ENCODE data around the gene NECTIN4. TPM values are rescaled to one million over a fixed set of nuclear protein-coding genes. Genes with fewer than 3 reads are reported as not detected.
"Not testable (repeated sequence)": the region's sequence is repeated elsewhere in the genome, so short reads cannot be mapped to it uniquely, and the experiment has no call there.

The NECTIN4 gene
- polyA plus RNA-seq, 5 donors: 7.3 to 11.9 (median 9.1) TPM

DNA sequence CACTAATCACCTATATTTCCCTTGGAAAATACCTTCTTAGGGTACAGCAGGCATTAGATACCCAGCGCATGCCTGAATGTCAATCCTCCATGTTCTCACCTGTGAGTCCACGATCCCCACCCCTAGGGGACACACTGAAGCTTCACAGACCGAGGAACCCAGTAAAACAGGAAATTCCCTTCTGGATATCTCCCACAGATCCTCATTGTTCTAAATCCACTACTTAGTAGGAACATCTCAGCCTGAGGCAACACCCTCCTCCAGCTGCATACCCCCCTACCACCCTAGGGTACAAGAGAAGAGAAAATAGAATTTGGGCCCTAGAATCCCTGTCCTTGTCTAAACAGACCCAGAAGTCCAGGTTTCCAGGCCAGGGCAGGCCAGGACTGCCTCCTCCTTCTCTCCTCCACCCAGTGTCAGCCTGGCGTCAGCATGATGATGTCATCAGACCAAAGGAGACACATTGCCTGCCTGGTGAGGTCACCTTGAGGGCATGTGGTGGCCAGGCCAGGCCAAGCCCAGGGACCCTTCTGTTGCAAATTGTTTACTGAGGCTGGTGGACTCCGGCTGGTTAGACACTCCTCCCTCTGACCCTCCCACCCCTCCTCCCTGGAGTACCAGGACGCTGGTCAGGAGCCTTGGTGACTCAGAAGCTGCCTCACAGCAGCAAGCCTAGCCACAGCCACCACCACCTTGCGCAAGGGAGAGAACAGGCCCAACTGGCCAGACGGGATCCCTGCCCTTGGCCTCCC, 6.2 kb downstream of the NECTIN4 start:
- peak; percentile 59 to 65 for DNase-seq

DNA sequence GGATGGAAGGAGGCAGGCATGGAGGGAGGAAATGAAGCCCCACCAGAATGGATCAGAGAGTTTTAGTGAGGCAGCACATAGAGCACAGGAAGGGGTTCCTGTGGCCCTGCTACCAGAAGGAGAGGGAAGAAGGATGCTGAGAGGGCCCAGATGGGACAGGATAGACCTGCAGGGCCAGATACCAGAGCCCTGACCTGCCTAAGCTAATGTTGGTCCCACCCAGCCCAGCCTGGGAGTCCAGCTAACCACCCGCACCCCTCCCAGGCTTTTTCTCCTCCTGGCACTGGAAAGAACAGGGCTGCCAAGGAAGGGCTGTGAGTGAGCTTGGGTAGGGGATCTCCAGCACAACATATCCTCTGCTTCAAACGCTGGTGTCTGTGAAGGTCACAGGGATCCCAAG, 6.9 kb downstream of the NECTIN4 start:
- no peak for DNase-seq

DNA sequence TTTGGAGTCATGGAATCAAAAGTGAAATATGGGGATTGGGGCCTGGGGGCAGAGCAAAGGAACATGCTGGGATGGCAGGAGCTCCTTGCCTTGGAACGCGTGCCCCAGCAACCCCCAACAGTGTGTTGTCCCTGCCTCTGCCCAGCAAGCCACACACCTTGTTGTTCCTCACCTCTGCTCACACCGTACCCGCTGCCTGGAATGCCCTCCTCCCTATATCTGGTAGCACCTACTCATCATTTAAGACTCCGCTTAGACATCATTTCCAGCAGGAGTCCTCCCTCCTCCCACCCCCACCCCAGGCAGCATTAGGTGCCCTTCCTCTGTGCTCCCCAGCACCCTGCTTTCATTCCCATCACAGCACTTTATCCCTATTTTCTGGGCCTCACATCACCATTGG, 7.8 kb downstream of the NECTIN4 start:
- no peak for DNase-seq

DNA sequence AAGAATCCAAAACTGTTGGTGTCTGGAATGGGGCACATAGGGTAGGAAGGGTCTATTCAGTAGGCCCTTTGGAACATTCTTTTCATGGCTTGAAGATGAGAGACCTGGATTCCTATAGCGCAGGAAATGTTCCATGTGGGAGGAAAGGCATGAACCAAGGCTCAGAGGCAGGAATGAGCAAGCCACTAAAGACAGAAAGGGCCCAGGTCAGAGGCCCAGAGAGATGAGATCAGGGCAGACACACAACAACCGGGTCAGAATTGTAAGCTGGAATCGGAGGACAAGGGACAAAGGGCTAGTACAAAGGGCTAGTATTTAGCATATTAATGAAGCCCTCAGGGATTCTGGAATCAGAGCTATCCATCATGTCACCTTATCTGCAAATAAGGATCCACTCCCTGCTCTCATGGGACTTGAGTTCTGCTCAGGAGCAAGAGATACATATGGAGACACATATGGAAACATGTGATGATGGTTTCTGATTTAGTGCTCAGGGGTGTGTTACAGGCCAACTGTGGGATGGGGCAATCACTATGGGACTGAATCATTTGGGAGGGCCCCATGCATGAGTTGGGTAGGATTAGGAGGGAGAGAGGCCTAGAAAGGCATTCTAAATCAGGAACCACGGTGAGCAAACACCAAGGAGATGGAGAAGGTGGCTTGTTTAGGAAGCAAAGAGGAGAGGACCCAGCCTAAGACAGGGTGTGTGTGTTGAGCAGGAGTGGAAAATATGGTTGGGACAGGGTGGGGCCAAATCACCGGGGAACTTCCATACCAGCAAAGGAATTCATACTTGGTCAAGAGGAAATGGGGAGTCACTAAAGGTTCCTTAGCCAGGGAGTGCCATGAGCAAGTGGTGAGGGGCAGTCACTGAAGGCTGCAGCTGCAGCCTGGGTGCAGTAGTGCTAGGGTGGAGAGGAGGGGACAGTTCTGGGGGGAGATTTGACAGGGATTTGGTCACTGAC, 8.6 kb downstream of the NECTIN4 start:
- DNase-seq: no peak

DNA sequence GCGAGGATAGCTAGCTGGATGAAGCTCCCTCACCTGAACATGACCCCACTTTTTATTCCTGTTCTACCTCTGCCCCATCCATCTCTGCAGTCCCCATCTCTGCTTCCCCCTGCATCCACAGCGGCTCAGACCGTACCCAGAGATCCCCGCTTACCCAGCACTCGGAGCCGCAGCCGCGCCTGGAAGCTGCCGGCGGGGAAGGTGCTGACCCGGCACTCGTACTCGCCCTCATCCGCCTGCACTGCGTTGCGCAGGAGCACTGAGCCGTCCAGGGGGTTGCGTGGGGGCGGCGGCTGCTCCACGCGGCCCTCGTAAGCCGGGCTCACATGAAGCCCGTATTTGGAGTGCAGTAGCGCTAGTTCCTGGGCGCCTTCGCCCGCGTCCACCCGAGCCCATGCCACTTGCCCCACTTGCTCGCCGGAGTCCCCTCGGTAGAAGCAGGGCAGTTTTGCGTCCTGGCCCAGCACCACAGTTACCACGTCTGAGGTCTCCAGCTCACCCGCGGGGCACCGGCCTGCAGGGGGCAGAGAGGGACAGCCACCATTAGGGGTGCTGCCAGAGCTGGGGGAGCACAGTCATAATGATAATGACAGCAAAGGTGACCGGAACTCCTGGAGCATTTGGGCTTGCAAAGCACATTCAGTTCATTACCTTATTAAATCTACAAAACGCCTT, 9.8 kb downstream of the NECTIN4 start:
- no peak for DNase-seq

DNA sequence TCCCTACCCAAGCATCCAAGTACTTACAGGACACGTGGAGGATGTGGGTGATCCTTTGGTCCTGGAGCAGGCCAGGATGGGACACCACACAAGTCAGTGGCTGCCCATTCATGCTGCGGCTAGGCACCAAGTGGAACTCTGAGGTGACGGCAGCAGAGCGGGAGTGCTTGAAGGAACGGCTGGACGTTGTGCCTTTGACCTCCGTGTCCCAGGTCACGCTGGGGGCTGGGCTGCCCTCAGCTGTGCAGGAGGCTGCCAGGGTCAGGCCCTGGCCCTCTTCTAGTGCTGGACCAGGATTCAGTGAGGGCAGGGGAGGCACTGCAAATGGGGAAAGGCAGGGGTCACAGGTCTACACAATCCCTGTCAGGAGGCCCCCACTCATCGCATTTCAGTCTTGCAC, 11.9 kb downstream of the NECTIN4 start:
- no peak for DNase-seq

DNA sequence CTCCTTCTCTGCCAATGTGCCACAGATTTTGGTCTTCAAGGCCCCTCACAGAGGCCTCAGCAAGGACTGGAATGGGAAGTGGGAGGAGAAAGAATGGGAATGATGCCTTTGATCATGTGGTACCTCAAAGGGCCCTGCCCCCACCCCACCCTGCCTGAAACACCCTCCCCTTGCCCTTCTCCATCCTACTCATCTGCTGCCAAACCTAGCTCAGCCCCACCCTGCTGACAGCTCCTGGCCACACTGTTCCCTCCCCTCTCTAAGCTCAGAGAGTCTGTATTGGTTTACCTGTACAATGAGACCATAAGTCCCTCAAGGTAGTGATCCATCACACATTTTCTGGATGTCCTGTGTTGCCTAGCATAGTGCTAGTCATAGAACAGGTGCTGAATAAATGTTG, 12.9 kb downstream of the NECTIN4 start:
- DNase-seq: no peak

DNA sequence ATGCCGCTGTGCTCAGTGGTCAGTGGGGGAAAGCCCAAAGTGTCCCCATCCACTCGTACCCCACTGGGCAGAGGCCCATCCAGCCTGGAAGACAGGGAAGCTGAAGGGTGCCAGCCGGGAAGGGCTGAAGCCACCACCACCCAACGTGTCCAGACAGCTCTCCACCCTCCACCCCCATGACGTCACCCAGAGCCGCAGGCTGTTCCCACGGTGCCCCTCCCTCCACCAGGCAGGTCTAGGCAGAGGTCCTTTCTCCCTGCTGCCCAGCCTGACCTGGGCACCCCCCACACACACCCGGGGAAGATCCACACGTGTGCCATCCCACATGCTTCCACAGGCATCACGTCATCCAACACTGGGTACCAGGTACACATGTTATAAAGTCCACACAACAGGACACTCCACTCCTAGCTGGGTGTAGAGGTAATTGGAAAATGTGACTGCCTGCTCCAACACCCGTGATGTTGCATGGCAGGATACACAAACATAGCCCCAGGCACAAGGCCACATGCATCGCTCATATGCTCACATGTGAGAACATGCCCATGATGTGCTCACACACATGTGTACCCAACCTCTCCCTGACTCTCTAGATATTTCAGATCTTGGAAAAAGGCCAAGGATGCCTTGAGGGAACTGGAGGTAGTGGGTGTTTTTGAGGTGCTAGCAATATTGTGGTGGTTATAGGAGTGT, 14.5 kb downstream of the NECTIN4 start:
- DNase-seq: no peak

DNA sequence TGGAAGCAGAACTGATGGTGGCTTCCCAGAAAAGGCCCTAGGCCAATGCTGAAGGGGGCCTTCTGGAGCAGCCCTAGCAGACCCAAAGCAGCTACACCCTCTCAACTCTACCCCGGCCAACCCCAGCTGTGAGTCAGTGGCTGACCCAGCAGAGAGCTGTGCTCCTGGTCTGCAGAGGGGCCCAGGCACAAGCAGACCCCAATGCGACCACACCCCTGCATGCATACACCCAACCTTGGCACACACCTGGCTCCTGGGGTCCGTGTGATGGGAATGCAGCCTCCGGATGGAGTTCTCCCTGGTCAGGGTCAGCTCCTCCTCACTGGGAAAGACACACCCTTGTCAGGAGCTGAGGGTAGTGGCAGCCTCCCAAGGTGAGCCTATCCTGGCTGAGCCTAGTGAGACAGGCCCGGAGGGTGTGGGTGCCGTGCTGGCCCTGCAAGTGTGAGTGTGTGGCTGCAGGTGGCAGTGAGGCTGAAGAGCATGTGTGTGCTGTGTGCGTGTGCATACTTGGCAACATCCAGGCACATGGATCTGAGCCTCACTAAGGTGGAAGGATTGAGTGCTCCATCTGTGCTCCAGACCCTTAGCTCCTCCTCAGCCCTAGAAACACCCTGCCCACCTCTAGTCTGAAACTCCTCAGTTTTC, 15.8 kb downstream of the NECTIN4 start:
- DNase-seq: no peak

DNA sequence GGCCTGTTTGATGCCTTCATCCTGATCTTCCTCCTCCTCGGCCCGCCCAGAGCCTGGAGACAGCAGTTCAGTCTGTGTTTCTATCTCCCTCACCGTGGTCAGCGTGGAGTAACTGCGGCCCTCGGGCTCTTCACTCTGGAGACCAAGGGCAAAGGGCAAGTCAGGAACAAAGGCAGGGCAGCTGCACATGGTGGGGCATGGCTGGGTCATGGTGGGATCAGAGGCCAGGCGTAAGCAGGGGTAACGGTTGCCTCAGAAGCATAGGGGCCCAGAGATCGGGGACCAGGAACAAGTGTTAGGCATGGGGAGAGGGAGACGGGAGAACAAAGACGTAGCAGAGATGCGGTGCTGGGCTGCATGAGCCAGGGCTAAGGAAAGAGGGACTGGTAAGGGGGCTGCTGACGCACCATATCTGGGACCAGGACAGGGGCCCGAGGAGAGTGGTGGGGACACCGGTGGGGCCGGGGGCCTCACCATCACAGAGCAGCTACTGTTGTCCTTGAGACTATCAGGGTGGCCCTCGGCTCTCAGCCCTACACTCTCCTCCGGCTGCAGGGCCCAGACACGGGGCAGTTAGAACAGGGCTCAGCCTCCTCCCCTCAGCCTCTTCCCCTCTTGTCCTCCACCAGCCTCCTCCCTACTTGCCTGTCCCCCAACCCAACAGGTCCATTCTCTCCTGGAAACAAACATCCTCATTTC, 16.5 kb downstream of the NECTIN4 start:
- no peak for DNase-seq

DNA sequence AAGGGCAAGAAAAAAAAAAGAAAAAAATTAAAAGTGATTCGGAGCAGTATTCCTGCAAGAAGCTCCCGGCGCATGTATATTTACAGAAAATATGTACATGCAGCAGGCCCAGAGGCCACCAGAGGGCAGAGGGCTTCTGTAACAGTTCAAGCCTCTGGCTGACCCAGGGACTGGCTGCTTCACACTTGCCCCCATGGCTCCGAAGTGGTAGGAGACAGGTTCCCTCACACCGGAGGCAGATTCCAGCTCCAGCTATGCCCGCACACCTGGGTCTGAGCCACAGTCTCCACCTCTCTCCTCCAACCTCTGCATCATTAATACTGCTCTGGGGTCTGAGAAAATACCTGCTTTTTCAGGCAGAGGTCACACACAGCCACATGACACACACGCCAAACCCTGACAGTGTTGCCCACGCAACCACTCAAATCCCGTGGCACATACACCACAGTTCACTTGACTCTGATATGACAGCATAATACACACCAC, 17.4 kb downstream of the NECTIN4 start:
- DNase-seq: no peak

DNA sequence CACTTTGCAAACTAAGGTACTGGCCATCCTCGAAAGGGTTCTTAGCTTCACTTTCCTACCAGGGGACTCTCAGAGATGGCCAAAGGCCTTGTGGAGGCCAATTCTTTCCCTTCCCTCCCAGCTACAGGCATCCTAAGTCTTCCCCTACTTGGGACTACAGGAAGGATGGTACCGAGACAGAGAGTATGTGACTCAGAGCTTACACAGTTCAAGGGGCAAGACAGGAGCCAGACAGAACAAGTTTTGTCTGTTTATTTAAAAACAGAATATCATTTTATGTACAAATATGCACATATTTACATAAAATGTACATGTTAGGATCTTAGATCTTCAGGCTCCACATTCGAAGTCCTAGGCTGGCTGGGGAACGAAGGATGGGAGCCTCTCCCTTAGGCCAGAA, 18.6 kb downstream of the NECTIN4 start:
- no peak for DNase-seq

DNA sequence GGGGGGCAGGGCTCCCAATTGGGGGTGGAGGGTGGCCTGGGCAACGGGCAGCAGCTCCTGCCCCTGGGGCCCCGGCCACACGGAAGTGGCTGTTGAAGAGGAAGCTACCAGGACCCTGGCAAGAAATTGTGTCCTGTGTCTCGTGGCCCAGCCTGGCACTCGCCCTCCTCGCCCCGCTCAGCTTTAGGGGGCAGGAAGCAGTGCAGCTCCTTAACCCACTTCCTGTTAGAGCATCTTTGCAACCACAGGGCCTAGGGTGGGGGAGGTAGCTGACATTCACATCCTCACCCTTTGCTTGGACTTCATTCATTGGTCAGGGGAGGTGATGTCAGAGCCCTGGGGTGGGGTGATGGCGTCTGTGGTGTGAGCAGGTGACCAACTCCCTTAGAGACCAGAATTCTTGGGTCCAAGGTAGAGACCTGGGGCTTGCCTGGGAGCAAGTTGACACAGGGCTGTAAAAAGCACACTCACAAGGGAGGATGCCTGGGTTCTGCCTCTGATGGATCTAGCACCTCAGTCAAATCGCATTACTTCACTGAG, 19.6 kb downstream of the NECTIN4 start, which contains the start of gene ARHGAP30:
Gene ARHGAP30, minus strand, starts transcription at position 161 of the 540 bp plus-strand sequence. CDS start 267 bp downstream, outside the sequence.
- no peak for DNase-seq

DNA sequence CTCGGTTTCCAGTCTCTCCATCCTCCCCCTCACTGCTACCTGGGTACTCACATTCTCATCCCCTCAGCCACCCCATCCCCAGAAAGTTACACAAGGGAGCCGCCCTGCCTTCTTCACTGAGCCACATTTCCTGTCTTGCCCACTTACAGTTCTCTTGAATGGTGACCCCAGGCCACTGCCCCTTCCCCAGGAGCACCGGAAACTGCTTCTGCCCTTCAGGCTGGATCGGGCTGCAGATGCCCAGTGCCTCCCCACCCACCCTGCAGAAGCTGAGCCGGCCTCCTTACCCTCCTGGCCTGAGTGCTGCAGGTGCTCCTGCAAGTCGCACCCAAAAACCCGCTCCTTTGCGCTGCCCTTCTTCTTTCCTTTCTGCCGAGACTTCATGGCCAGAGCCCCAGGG, 20.1 kb downstream of the NECTIN4 start:
- DNase-seq: no peak

DNA sequence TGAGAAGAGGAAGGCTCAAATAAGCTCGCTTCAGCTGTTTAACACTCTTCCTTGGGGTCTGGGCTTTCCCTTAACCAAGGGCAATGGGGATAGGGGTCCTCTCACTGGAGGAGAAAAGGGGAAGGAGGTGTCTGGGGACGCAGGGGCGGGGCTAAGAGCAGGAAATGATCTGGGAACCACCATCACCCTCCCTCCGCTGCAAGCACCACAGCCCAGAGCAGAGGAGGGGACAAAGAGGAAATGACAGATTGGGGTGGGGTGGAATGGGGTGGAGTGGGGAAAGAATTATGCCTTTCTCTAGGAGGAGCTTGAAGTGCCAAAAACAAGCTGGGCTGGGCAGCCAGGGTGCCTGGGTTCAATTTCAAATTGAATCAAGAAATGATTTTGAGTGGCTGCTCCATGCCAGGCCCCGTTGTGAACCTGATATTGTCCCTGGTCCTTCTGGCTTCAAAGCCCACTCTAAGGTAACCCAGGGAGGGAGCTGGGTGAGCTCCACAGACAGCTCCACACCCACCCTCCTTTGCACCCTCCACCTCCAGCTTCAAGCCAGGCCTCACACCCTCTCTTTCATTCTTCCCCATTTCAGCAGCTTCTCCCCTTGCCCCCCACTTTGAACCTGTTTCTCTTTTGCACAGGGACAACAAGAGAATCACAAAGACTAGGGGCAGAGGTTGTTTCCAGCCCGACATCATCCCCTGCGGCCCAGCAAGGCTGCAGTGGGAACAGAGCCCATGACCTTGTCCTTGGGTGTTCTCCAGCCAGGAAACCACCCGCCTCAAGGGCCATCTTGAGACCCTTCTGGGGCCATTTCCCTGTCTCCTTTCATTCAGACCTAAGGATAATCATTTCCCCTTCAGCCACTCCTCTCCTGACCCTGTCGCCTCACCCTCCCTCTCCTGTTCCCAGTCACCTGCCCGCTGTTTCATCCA, 20.8 kb downstream of the NECTIN4 start:
- no peak for DNase-seq

DNA sequence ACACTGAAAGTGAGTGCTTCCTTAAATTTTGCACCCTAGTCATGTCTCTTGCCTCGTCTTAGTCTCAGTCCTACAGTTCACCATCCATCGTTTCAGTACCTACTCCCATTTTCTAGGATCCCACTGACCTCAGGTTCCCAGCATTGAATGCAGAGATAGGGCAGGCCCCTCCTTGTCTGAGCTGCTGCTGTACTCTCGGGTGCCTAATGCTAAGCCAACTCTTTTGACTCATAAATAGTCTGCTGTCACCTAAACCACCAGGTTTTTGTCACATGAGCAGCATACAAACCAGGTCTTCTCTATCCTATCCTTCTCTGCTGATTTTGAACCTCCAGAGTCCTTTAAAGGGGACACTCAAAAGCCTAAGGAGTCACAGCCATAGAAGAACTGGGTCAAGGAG, 22.7 kb downstream of the NECTIN4 start:
- no peak for DNase-seq

DNA sequence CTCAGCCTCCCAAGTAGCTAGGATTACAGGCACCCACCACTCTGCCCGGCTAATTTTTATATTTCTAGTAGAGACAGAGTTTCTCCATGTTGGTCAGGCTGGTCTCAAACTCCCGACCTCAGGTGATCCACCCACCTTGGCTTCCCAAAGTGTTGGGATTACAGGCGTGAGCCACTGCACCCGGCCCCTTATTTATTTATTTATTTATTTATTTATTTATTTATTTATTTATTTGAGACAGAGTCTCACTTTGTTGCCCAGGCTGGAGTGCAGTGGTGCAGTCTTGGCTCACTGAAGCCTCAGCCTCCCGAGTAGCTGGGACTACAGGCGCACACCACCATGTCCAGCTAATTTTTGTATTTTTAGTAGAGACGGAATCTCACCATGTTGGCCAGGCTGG, 23.7 kb downstream of the NECTIN4 start:
- DNase-seq: not testable (repeated sequence)

DNA sequence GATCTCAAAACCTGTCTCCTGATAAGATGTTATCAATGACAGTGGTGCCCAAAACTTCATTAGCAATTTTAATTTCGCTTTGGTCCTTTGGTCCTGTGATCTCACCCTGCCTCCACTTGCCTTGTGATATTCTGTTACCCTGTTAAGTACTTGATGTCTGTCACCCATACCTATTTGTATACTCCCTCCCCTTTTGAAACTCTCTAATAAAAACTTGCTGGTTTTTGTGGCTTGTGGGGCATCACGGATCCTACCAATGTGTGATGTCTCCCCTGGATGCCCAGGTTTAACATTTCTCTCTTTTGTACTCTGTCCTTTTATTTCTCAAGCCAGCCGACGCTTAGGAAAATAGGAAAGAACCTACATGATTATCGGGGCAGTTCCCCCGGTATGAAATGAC, 25.4 kb downstream of the NECTIN4 start:
- not testable (repeated sequence) for DNase-seq

DNA sequence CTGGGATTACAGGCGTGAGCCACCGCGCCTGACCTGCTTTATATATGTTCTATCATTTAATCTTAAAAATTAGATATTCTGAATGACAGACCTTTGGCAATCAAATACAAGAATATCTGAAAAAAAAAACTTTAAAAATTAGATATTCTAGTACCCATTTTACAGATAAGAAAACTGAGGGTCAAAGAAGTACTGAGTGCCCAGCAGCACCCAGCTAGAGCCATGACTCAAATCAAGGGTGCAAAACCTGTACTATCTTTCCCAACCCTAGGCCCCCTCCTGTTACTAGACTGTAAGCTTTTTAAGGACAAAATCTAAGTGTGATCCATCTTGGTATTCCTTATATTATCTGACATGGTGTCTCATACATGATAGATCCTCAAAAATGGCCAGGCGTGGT, 27.9 kb downstream of the NECTIN4 start:
- DNase-seq: no peak

All from right lung (tissue), 5 donors.